ENCODE data around the gene GEN1.

Gene GEN1

DNA sequence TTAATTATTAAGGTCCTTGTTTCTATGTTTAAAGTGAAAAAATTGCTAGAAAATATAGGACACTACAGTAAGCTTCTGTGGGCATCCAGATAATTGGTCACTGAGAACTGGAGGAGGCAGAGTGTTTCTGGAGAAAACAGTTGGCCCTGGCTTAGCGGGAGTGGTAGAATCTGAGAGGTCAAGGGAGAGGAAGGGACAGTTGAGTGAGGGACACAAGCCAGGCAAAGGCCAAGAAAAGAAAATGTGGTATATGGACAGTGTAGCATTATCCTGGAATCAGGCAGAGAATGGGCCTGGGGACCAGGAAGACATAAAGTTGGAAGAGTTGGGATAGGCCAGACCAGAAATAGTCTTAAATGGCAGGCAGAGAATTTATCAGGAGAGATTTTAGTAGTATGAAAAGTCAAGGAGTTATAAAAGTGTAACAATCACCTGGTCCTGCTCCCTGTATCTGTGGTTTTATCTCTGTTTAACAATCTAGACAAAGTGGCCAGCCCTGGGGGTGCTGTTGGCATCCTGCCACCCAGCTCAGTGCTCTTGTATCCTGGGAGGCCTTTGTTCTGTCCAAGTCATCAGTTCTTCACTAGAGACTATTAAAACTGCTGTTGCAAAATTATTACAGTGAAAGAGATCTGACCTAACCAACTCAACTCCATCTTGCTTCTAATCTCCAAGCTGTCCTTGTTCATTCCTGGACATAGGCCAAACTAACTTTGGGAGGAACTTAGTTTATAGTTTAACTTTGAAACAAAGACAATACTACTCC lies 46.9 kb downstream of the GEN1 start:
- DNase-seq (ENCODE audit: low read depth): peak; percentile 29
- no peak overlapping the region for H3K4me3 ChIP-seq (replicated peaks; ENCODE audit: low read depth, low read length)
- TF ChIP-seq, protein P1, sequence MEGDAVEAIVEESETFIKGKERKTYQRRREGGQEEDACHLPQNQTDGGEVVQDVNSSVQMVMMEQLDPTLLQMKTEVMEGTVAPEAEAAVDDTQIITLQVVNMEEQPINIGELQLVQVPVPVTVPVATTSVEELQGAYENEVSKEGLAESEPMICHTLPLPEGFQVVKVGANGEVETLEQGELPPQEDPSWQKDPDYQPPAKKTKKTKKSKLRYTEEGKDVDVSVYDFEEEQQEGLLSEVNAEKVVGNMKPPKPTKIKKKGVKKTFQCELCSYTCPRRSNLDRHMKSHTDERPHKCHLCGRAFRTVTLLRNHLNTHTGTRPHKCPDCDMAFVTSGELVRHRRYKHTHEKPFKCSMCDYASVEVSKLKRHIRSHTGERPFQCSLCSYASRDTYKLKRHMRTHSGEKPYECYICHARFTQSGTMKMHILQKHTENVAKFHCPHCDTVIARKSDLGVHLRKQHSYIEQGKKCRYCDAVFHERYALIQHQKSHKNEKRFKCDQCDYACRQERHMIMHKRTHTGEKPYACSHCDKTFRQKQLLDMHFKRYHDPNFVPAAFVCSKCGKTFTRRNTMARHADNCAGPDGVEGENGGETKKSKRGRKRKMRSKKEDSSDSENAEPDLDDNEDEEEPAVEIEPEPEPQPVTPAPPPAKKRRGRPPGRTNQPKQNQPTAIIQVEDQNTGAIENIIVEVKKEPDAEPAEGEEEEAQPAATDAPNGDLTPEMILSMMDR (IDR thresholded peaks at IDR 0.05; ENCODE audit: low read length, missing control alignments): no peak

DNA sequence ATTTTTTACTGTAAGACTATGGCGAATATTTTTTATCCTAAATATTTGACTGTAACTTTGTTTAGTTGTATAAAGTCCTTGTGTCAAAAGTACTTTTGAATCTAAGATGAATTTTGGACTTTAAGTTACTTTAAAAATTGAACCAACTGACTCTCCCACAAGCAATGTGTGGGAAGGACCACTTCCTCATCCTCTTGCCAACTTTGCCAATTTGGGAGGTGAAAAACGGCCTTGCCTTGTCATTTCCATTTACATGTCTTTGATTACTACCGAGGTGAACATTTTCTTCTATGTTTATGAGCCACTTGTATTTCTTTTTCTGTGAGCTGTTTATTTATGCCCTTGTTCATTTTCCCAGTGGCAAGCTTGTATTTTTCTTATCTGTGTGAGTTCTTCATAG lies 49.6 kb downstream of the GEN1 start:
- no peak overlapping the region for H3K4me3 ChIP-seq (replicated peaks; ENCODE audit: low read depth, low read length)
- DNase-seq (ENCODE audit: low read depth): no peak
- TF ChIP-seq, protein P1 (IDR thresholded peaks at IDR 0.05; ENCODE audit: low read length, missing control alignments): no peak

DNA sequence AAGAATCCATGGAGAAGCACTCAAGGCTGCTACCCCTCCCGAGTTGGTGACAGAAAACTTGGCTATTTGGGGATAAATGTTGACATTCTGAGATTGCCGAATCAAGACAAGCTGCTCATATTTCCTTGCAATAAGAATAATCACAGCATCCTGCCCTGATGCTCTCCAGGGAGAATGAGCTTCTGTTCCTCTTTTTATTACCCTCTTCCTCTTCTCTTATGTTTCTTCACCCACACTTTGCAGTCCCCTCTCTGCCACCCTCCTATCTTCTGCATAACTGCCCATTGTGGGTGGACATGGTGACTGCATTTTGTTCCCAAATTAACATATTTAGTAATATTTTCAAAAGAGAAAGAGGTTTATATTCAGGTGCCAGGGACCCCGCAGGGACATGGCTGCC lies 50.4 kb downstream of the GEN1 start:
- no peak overlapping the region for H3K4me3 ChIP-seq (replicated peaks; ENCODE audit: low read depth, low read length)
- DNase-seq (ENCODE audit: low read depth): no peak
- TF ChIP-seq, protein P1 (IDR thresholded peaks at IDR 0.05; ENCODE audit: low read length, missing control alignments): no peak

DNA sequence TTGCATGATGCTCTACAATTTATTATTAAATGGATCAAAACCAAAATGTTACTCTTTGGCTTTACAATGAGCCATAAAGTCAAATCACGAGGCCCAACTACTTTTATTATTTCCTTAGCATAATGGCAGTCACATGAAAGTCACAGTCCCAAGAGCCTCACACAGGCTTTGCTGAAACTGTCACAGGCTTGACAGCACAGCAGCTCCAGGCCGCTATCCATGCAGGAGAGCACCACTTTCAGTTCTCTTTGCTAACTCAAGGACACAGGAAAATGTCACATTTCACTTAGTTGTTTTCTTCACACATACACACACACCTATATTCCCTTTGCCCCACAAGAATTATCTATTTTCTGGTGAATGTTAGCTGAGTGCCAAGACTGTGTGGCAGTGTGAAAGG lies 51.2 kb downstream of the GEN1 start:
- TF ChIP-seq, protein P1 (IDR thresholded peaks at IDR 0.05; ENCODE audit: low read length, missing control alignments): no peak
- DNase-seq (ENCODE audit: low read depth): no peak
- no peak overlapping the region for H3K4me3 ChIP-seq (replicated peaks; ENCODE audit: low read depth, low read length)

DNA sequence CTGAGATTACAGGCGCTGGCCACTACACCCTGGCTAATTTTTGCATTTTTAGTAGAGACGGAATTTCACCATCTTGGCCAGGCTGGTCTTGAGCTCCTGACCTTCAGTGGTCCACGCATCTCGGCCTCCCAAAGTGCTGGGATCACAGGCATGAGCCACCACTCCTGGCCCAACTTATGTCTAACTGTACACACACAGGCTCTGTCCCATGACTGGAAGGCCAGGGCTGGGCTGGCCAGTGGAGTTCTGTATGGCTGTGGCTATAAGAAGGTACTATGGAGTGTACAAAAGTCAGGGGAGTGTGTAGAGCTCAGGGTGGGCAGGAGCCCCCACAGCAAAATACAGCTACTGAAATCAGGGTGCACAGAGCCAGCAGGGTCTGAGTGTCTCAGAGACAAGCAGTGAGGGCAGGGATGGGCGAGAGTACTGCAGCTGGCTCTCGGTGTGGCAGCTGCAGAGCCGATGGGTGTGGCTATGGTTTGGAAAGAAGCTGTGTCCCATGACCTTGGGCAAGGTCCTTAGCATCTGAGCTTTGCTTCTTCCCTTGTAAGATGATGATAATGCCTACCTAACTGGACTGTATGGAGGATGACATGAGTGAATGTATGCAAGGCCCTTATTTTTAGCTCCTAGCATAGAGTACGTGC lies 51.9 kb downstream of the GEN1 start:
- TF ChIP-seq, protein P1 (IDR thresholded peaks at IDR 0.05; ENCODE audit: low read length, missing control alignments): no peak
- no peak overlapping the region for H3K4me3 ChIP-seq (replicated peaks; ENCODE audit: low read depth, low read length)
- no peak for DNase-seq (ENCODE audit: low read depth)

DNA sequence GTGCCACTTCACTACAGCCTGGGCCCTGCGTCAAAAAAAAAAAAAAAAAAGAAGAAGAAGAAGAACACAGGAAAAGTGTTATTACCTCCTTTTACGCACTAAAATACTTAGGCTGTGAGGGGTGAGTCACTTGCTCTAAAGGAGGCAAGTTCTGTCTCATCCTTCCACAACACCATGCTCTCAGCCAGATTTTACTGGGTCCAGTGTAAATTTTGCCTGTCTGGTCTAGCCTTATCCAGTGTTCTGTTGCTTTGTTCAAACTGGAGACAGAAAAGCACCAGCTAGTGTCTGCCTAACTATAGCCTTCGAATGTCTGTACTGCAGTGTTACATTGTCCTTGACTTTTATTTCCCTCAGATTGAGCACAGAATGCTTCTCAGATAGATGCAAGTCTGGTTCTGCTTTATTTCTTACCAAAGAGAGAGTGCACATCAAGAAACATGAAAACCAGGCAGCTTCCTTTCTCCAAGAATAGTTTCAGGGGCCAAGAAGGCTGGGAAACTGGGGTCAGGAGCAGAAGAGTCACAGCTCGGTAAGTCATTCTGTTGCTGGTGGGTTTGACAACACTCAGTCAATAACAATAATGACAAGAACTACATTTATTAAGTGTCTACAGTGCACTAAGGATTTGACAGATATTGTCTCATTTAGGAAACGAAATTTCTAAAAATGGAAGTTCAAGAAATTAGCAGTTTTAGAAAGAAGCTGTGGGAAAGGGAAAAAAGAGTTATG lies 59.2 kb downstream of the GEN1 start:
- H3K4me3 ChIP-seq (replicated peaks; ENCODE audit: low read depth, low read length): no peak overlapping the region
- DNase-seq (ENCODE audit: low read depth): no peak
- TF ChIP-seq, protein P1 (IDR thresholded peaks at IDR 0.05; ENCODE audit: low read length, missing control alignments): no peak

Data from fibroblast of pulmonary artery (primary cell).